ENCODE measurements around the gene RASA3. TPM values are rescaled to one million over a fixed set of nuclear protein-coding genes. Genes with fewer than 3 reads are reported as not detected.

Gene RASA3
- total and polyA plus RNA-seq, 9 of the 15 experiments (the other 6 are each of a cell fraction or from before 2014, with no cell fraction given), result 0.72 to 25.3 (median 14.4) TPM

DNA sequence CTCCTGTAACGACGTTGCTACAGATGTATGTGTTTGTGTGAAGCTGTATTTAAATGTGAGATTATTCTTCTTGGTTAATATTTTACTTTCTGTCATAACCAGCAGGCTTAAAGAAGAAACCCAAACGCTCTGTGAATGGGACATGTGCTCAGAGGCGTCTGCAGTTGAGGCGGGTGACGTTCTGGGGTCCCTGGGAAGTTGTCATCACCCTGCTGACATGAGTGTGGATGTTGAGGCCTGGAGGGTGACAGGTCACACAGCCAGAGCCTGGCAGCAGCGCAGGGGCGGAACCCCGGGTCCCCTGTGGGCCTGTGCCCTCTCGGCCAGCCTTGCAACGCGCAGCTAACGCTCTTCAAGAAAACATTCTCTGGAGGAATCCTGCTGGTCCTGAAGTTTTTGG lies 16.6 kb downstream of the RASA3 start (continued):
- no peak for TF ChIP-seq TAF9B (IDR thresholded peaks at IDR 0.05; ENCODE audit: partially characterized antibody)
- TF ChIP-seq, protein P1, sequence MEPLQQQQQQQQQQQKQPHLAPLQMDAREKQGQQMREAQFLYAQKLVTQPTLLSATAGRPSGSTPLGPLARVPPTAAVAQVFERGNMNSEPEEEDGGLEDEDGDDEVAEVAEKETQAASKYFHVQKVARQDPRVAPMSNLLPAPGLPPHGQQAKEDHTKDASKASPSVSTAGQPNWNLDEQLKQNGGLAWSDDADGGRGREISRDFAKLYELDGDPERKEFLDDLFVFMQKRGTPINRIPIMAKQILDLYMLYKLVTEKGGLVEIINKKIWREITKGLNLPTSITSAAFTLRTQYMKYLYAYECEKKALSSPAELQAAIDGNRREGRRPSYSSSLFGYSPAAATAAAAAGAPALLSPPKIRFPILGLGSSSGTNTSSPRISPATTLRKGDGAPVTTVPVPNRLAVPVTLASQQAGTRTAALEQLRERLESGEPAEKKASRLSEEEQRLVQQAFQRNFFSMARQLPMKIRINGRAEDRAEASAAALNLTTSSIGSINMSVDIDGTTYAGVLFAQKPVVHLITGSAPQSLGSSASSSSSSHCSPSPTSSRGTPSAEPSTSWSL (CRISPR knock-in tag; IDR thresholded peaks at IDR 0.05; ENCODE audit: borderline replicate concordance), result no peak
- no peak for TF ChIP-seq PCBP2 (IDR thresholded peaks at IDR 0.05; ENCODE audit: low read depth, low read length, poor library complexity, severe bottlenecking)

GRCh38 chr13:114115191-114115671 lies 17.2 kb downstream of the RASA3 start:
- WGBS (ENCODE audit: insufficient coverage, low coverage, missing lambda C conversion rate), result 32% methylated on average over 25 of the region's 25 CpGs
- POLR2A ChIA-PET, result interaction anchor here (0.6 to 1.0 kb wide), 2 partner anchors 8 to 12 kb away, joined by 3 to 4 read pairs; no protein-coding TSS in a partner anchor
- H3K9me1 ChIP-seq (ENCODE audit: control insufficient read depth, insufficient read depth, low read length), result peaks cover 3% of the 10 kb centered on the region
- peak overlapping the region in 1 of 2 experiments; percentile 41; a peak in 3 of 4 replicates for H3K9ac ChIP-seq (ENCODE audit: insufficient read depth in 1 of 2, low read depth in 2 of 2, low read length in 2 of 2)
- H4K20me1 ChIP-seq (replicated peaks; ENCODE audit: control insufficient read depth, insufficient read depth, low read length), result no peaks in the 10 kb centered on the region
- no peaks in the 10 kb centered on the region for H3K27me3 ChIP-seq (ENCODE audit: control insufficient read depth in 2 of 2, insufficient read depth in 2 of 2, low read length in 2 of 2)
- FAIRE-seq, result peak; percentile 82
- CTCF ChIA-PET (ENCODE audit: low intra/inter-chr PET ratio), result no interaction called here
- ATAC-seq, result peak; percentile 91
- H3K27ac ChIP-seq (ENCODE audit: extremely low read depth, low read depth, low read length), result peak overlapping the region; percentile 64; the same call in 2 of the 3 replicates
- peaks cover 11 to 42% of the 10 kb centered on the region in 2 experiments for H3K4me1 ChIP-seq (replicated peaks in 1 of 2; ENCODE audit: control insufficient read depth in 2 of 2, insufficient read depth in 2 of 2, low read length in 2 of 2)
- in situ Hi-C loops (cut with MboI), result no loop called here
- peak overlapping the region; percentile 45; the same call in 1 of the 2 replicates for H2AFZ ChIP-seq (ENCODE audit: low read depth, low read length)
- H3K36me3 ChIP-seq (ENCODE audit: control insufficient read depth, insufficient read depth, low read length), result peaks cover 9% of the 10 kb centered on the region; the same call in 1 of the 3 replicates
- peak; percentile 27 to 78 (median 36) for DNase-seq (ENCODE audit: extremely low read depth in 1 of 4, low spot score in 3 of 4)
- H3K4me2 ChIP-seq (ENCODE audit: insufficient read depth, low read length), result peak overlapping the region; percentile 25
- H3K4me3 ChIP-seq, result no peak overlapping the region
- peaks cover 41% of the 10 kb centered on the region for H3K79me2 ChIP-seq (ENCODE audit: control insufficient read depth, insufficient read depth, low read length)
- no TSS peak for BruUV-seq (replicated peaks)
- H3K9me3 ChIP-seq (replicated peaks; ENCODE audit: control insufficient read depth, insufficient read depth, low read depth, low read length), result no peaks in the 10 kb centered on the region
- intact Hi-C loops (cut with micrococcal nuclease), result no loop called here
- TF ChIP-seq ZNF184 (CRISPR knock-in tag; IDR thresholded peaks at IDR 0.05) (no peak), TFE3 (CRISPR knock-in tag; IDR thresholded peaks at IDR 0.05) (peak; percentile 14; the same call in 1 of the 2 replicates), CBX3 (IDR thresholded peaks at IDR 0.05; ENCODE audit: borderline replicate concordance in 1 of 2, low read length in 2 of 2) (peak in 1 of 2 experiments; percentile 64; a peak in 1 of 3 replicates), SMARCA5 (IDR thresholded peaks at IDR 0.05) (no peak), NELFE (IDR thresholded peaks at IDR 0.05; ENCODE audit: insufficient read depth, insufficient read length) (no peak), NFIC (IDR thresholded peaks at IDR 0.05) (no peak), MYNN (IDR thresholded peaks at IDR 0.05) (0 out of 2 replicates have a peak, but pooled peaks have one; percentile 12), MYNN (CRISPR knock-in tag; IDR thresholded peaks at IDR 0.05) (no peak)
- TF ChIP-seq, protein P2, sequence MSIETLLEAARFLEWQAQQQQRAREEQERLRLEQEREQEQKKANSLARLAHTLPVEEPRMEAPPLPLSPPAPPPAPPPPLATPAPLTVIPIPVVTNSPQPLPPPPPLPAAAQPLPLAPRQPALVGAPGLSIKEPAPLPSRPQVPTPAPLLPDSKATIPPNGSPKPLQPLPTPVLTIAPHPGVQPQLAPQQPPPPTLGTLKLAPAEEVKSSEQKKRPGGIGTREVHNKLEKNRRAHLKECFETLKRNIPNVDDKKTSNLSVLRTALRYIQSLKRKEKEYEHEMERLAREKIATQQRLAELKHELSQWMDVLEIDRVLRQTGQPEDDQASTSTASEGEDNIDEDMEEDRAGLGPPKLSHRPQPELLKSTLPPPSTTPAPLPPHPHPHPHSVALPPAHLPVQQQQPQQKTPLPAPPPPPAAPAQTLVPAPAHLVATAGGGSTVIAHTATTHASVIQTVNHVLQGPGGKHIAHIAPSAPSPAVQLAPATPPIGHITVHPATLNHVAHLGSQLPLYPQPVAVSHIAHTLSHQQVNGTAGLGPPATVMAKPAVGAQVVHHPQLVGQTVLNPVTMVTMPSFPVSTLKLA (conservative IDR thresholded peaks at IDR 0.05), result peak; percentile 63 to 81

Measured in K562 (cell line).